Measurements from ENCODE around the gene RGS10.

The RGS10 gene

DNA sequence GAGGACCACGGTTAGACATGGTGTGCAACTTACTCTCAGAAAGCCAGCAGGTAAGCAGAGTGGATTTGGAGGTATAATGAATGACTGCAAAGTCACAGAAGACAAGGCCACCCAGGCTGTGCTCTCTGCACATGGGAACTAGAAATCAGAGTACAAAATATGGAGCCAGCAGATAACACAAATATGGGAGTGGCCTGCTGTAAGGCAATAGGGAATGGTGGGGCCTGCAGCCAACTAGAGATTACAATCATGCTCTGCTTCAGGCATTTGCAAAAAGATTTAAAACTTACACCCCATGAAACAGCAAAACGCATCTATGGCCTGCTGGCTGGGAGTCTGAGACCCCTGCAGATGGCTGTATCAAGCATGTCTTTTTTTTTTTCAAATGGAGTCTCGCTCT, 47.0 kb downstream of the RGS10 start:
- no peak for DNase-seq

- no peak for DNase-seq
Measured at GRCh38 chr10:119495021-119495505, 47.5 kb downstream of the RGS10 start.

GRCh38 chr10:119494236-119495020, 48.1 kb downstream of the RGS10 start:
- no peak for DNase-seq

DNA sequence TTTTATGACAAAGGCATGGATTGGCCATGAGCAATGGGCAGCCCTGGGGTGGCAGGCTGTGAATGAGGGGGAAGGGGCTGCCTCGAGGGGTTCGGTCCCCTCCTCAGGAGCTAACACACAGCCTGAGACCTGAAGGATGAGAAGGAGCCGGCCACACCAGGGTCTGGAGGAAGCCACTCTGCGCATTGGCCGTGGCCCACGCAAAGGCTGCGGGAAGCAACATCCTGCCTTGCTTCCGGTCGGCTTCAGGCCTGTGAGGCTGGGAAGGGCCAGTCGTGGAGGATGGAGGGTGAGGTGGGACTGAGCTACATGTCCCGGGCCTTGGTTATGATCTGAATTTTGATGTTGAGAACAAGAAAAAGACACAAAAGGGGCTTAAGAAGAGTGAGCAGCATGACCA, 49.4 kb downstream of the RGS10 start:
- no peak for DNase-seq

- DNase-seq: no peak
Measured at GRCh38 chr10:119491966-119492757, 50.4 kb downstream of the RGS10 start.

GRCh38 chr10:119489991-119490326, 52.6 kb downstream of the RGS10 start:
- no peak for DNase-seq

DNA sequence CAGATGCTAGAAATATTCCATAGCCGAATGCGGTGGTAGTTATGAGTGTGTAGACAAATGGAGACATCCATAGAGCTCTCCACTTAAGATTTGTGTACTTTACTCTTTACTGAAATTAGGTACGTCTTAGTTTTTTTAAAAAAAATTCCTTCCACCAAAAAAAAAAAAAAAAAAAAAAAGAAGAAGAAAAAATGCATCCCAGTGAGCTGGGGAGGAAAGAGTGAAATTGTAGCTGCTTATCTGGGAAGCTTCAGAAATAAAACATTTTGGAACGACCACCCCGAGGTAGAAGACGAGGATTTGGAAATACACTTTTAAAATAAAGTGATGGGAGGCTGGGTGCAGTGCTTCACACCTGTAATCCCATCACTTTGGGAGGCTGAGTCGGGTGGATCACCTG, 53.8 kb downstream of the RGS10 start:
- DNase-seq: no peak

- DNase-seq: no peak
Measured at GRCh38 chr10:119483839-119484238, 58.7 kb downstream of the RGS10 start.

DNA sequence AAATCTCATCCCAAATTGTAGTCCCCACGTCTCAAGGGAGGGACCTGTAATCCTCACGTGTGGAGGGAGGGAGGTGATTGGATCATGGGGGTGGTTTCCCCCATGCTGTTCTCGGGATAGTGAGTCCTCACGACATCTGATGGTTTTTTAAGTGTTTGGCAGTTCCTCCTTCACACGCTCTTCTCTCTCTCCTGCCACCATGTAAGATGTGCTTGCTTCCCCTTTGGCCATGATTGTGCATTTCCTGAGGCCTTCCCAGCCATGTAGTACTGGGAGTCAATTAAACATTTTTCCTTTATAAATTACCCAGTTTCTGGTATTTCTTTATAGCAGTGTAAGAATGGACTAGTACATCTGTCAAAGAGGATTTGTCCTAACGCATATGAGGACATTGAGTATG, 59.5 kb downstream of the RGS10 start:
- no peak for DNase-seq

DNA sequence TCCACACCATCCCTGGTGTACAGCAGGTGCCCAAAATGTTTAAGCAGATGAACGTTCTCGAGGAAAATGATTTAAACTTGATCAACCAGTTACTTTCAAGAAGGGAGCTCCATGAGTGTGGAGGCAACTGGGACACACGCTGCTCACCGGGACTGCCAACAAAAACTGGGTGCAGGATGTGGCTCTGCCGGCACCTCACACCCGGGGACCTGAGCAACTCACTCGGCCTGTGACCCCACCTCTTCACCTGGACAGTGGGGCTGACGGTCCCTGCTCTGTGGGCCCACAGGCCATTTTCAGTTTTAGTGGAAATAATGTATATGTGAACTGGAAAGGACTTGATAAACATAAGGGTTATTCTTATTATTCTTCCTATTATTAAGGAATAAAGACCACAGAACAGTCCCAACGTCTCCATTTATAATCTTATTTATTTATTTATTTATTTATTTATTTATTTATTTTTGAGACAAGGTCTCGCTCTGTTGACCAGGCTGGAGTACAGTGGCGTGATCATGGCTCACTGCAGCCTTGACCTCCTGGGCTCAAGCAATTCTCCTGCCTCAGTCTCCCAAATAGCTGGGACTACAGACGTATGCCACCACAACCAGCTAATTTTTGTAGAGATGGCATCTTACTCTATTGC, 60.6 kb downstream of the RGS10 start:
- no peak for DNase-seq

DNA sequence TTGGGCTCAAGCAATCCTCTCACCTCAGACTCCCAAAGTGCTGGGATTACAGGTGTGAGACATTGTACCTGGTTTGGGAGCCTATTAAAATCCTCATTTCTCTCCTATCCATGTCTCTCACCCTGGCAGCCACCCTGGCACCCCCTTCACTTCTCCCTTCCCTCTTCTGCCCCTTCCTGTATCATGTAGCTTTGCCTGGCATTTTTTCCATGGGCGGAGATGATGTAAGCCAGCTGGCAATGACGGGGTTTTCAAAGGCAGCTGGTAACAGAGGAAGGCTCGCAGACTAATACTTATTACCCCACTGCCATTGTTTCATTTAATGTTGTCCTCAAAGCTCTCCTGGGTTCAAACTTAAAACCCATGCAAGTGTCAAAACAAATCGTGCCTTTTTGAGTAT, 61.9 kb downstream of the RGS10 start:
- DNase-seq: no peak

DNA sequence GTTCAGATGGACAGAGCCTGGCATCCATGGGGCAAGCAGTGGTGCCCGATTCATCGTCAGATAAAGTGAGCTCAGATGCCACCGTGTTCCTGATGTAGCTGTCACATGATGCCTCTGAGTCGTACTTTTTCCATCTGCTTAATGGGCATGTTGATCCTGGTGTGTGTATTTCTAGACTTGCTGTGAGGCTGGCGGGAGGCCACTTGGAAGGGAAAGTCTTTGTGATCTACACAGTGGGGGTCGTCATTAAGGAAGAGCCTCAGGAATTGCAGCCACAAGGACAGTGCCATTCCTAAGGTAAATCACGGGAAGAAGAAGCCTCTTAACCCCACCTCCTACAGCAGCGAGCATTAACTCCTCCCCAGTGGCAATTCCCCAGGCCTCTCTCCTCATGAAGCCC, 63.0 kb downstream of the RGS10 start:
- DNase-seq: no peak

- DNase-seq: no peak
Measured at GRCh38 chr10:119478811-119479341, 63.6 kb downstream of the RGS10 start.

DNA sequence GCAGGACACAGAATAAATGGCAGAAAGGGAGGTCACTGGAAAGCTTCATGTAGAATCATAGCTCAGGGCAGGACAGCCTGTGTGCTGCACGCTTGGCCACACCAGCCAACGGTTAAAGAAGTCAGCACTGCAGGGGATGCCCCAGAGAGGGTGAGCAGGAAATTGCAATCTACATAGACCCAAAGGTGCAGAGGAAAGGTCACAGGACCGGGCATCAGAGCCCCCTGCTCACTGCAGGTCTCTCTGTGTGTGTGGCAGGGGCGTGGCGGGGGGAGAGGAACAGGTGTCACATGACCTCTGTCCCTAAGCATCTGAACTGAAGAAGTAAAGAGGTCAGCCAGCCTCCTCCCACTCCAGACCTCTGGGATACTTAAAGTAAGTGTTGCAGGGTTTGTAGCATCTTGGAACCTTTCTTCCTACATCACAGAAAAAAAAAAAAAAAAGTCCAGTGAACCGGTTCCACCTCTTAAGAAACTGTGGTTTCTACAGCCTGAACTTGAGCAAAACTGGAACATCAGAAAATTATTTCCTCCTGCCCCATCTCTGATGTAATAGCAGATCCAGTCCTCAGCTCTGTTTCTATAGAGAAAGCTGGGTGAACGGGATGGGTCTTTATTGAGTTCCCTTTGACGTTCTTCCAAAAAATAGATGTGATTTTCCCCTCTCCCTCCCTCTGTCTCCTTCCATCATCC, 64.3 kb downstream of the RGS10 start:
- no peak for DNase-seq

GRCh38 chr10:119477444-119477843, 65.1 kb downstream of the RGS10 start:
- DNase-seq: no peak

DNA sequence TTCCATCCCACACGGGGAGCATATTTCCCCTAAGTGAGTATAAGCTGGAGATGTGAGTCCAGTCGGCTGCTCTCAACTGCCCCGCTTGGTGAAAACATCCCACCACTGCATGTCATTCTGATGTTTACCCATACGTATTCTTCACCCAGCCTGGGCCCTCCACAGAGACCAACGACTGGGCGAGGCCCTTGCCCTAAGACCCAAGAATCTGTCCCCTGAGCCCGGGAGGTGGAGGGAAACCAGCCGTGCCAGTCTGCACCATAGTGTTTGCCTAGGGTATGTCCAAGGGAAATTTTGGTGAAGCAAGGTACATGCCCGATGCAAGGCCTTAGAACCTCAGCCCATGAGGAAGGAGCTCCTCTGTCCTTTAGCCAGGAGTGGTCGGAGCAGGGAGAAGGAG, 67.9 kb downstream of the RGS10 start:
- DNase-seq: no peak

- no peak for DNase-seq
Measured at GRCh38 chr10:119473771-119474170, 68.7 kb downstream of the RGS10 start.

DNA sequence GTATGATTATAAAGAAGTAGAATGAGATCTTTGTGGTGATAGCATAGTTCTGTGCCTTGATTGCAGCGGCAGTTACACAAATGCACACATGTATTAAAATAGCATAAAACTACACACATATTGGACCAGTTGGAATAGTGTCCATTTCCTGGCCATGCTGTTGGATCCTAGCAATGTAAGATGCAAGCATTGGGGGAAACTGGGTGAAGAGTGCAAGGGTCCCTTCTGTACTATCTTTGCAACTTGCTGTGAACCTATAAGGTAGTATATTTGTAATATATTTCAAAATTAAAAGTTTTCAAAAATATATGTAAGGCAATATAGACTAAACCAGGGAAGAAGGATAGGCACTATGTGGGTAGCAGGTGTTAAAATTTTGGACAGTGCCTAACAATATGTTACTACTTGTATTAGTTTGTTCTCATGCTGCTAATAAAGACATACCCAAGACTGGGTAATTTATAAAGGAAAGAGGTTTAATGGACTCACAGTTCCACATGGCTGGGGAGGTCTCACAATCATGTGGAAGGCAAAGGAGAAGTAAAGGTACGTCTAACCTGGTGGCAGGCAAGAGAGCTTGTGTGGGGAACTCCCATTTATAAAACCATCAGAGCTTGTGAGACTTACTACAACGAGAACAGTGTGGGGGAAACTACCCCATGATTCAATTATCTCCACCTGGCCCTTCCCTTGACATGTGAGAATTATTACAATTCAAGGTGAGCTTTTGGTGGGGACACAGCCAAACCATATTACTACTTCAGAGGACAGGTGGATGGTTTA, 71.4 kb downstream of the RGS10 start:
- DNase-seq: no peak

DNA sequence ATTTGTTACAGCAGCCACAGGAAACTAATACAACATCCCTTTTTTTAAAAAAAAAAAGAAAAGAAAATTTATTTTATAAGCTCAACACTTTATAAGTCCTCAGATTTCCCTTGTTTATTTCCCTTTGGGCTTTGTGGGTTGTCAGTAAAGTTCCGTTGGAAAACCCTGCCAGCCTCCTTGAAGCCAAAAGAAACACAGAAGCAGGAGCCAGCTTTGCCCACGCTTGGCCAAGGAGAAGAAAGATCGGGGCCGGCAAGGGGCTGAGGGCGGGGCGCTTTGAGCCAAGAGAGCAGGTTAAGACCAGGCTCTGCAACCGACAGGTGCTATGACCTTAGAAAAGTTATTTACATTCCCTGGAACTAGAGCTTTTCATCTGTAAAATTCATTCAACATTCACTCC, 72.7 kb downstream of the RGS10 start:
- no peak for DNase-seq

- no peak for DNase-seq
Measured at GRCh38 chr10:119469325-119469707, 73.2 kb downstream of the RGS10 start.

GRCh38 chr10:119468542-119469324, 73.8 kb downstream of the RGS10 start:
- no peak for DNase-seq
